Upper lobe of left lung (tissue), 6 donors: ENCODE data around the gene ARAP1. TPM values are rescaled to one million over a fixed set of nuclear protein-coding genes. Genes with fewer than 3 reads are reported as not detected.

Source experiments
- ATAC-seq, 2 donors: fragments of 200-7000 bp; cut with Tn5 transposase; one replicate each; pipeline ENCODE4 v1.9.1; 2022; ENCODE audit warnings: mild to moderate bottlenecking in 2 of 2, moderate library complexity in 2 of 2; ENCODE audit not compliant: low FRiP score in 2 of 2
- DNase-seq, 2 donors: peaks; one replicate each; pipeline ENCODE4 v3.0.0-alpha.2; 2019 to 2020
- H3K27ac ChIP-seq, 4 donors: fragments of 200-600 bp; sonication (generic); one replicate each; pipeline ENCODE4 v1.5.1; 2016 to 2019
- H3K27me3 ChIP-seq, 4 donors: fragments of 200-600 bp; sonication (generic); one replicate each; pipeline ENCODE4 v1.5.1; 2017 to 2019
- H3K36me3 ChIP-seq, 4 donors: fragments of 200-600 bp; sonication (generic); one replicate each; pipeline ENCODE4 v1.5.1; 2016 to 2019
- H3K4me1 ChIP-seq, 4 donors: fragments of 200-600 bp; sonication (generic); one replicate each; pipeline ENCODE4 v1.5.1; 2018 to 2019
- H3K4me3 ChIP-seq, 4 donors: fragments of 200-600 bp; sonication (generic); one replicate each; pipeline ENCODE4 v1.5.1; 2017 to 2019; ENCODE audit warnings: mild to moderate bottlenecking in 2 of 4, moderate library complexity in 1 of 4
- H3K9me3 ChIP-seq, 4 donors: fragments of 200-600 bp; sonication (generic); one replicate each; pipeline ENCODE4 v1.5.1; 2018 to 2019
- EP300 ChIP-seq, 4 donors: sonication (generic); formaldehyde crosslinking; IDR thresholded peaks; one replicate each; pipeline ENCODE4 v1.5.1; 2017; ENCODE audit warnings: antibody characterized with exemption in 4 of 4, control low read depth in 2 of 4
- POLR2A ChIP-seq, 4 donors: fragments of 450-650 bp; IDR thresholded peaks; one replicate each; pipeline ENCODE4 v1.5.1; 2016 to 2017; ENCODE audit warnings: antibody characterized with exemption in 4 of 4, mild to moderate bottlenecking in 2 of 4
- POLR2AphosphoS5 ChIP-seq, 2 donors: sonication (generic); formaldehyde crosslinking; IDR thresholded peaks; one replicate each; pipeline ENCODE4 v1.5.1; 2017; ENCODE audit warnings: antibody characterized with exemption in 2 of 2
- WGBS, 2 donors: methylation state at CpG; one replicate each; pipeline ENCODE4 v1.1.5; 2017 to 2018; 5-methylcytosine and 5-hydroxymethylcytosine counted together
- total RNA-seq, 6 donors: library from RNA; depleted of rRNA in 4 of 6; stranded (reverse); fragments of >200 nt in 4 of 6; gene quantifications; one replicate each; pipeline versions ENCODE4 v1.1.0 to v1.2.1, GENCODE V29; 2016 to 2021
- TF ChIP-seq, protein P1 (sequence below), 6 experiments: fragments of 450-650 bp in 4 of 6; fragments of 200-600 bp in 2 of 6; sonication (generic) in 2 of 6; IDR thresholded peaks; one replicate each; pipeline ENCODE4 v1.5.1; 2016 to 2019; ENCODE audit warnings: antibody characterized with exemption in 6 of 6
- donor health status: DM: no; HTN: no; CAD: no; lungs with moderate emphysema.
- donor health status: DM: no; HTN: yes; CAD: no; lungs with severe emphysema.

Gene ARAP1
- 1,000 to 10,000 TPM in 1 of 6 donors, 100 to 1,000 TPM in 5; 217 to 1,154 (median 269) TPM for total RNA-seq

- Histone ChIP-seq H3K27ac (peak within 1 kb of the TSS; percentile 78 to 89 (median 84)), H3K4me1 (peaks cover 16 to 45% (median 40%) of the 10 kb centered on the region in 4 donors)
- 2% methylated on average over 9 to 25 of the region's 51 CpGs for WGBS, 2 donors
Measured at GRCh38 chr11:72752088-72752914, at the start of gene ARAP1. TSS of gene ARAP1 (minus strand) at chr11:72752408. CDS start at chr11:72727128, 25,280 bp downstream.

GRCh38 chr11:72799441-72799840 lies 47.2 kb upstream of the ARAP1 start:
- Histone ChIP-seq H3K4me3 (no peak overlapping the region), H3K4me1 (peaks cover 2 to 3% (median 3%) of the 10 kb centered on the region in 4 donors), H3K9me3 (no peaks in the 10 kb centered on the region), H3K36me3 (no peaks in the 10 kb centered on the region), H3K27ac (no peak overlapping the region), H3K27me3 (no peaks in the 10 kb centered on the region)
- ATAC-seq (no peak), DNase-seq (no peak)
- 64 to 70% methylated on average over 4 of the region's 4 CpGs for WGBS, 2 donors
- TF ChIP-seq, protein P1, sequence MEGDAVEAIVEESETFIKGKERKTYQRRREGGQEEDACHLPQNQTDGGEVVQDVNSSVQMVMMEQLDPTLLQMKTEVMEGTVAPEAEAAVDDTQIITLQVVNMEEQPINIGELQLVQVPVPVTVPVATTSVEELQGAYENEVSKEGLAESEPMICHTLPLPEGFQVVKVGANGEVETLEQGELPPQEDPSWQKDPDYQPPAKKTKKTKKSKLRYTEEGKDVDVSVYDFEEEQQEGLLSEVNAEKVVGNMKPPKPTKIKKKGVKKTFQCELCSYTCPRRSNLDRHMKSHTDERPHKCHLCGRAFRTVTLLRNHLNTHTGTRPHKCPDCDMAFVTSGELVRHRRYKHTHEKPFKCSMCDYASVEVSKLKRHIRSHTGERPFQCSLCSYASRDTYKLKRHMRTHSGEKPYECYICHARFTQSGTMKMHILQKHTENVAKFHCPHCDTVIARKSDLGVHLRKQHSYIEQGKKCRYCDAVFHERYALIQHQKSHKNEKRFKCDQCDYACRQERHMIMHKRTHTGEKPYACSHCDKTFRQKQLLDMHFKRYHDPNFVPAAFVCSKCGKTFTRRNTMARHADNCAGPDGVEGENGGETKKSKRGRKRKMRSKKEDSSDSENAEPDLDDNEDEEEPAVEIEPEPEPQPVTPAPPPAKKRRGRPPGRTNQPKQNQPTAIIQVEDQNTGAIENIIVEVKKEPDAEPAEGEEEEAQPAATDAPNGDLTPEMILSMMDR (IDR thresholded peaks at IDR 0.05) = no peak
- TF ChIP-seq EP300 (IDR thresholded peaks at IDR 0.05) = no peak
- TF ChIP-seq POLR2A (IDR thresholded peaks at IDR 0.05) = no peak
- no peak for TF ChIP-seq POLR2AphosphoS5 (IDR thresholded peaks at IDR 0.05)

More at GRCh38 chr11:72752088-72752914, at the start of gene ARAP1:
- Histone ChIP-seq H3K9me3 (no peaks in the 10 kb centered on the region), H3K27me3 (no peaks in the 10 kb centered on the region), H3K4me3 (peak within 1 kb of the TSS; percentile 69 to 88 (median 77)), H3K36me3 (peaks cover 0 to 13% (median 3%) of the 10 kb centered on the region in 4 donors)
- DNase-seq = peak; percentile 81 to 95
- ATAC-seq = peak; percentile 91 to 96
- TF ChIP-seq POLR2A (IDR thresholded peaks at IDR 0.05) (peak in 3 of 4 donors; percentile 24 to 69 (median 39)), POLR2AphosphoS5 (IDR thresholded peaks at IDR 0.05) (peak; percentile 26 to 39), EP300 (IDR thresholded peaks at IDR 0.05) (no peak)
- TF ChIP-seq, protein P1 (IDR thresholded peaks at IDR 0.05) = peak in 1 of 6 experiments; percentile 7

DNA sequence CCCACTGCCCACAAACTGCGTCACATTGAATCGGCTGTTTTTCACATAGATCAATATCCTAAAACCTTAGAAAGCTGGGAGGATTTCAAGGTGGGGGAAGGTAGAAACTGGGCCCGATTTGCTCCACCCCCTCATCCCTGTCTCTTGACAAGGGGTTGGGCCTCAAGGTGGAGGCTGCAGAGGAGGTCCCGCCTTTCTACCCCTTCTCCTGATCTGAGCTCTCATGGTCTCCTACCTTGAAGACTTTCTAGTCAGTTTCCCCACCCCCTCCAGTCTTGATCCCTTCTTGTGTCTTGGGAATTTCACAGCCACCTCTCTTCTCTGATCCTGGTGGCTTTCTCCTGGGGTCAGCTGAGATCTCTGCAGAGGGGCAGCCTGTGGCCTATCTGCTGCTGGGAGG lies 46.2 kb upstream of the ARAP1 start:
- ATAC-seq = no peak
- DNase-seq = no peak
- H3K27me3 ChIP-seq = no peaks in the 10 kb centered on the region
- no peak overlapping the region for H3K4me3 ChIP-seq
- H3K9me3 ChIP-seq = no peaks in the 10 kb centered on the region
- 83 to 86% methylated on average over 4 of the region's 4 CpGs for WGBS, 2 donors
- peaks cover 7 to 9% (median 8%) of the 10 kb centered on the region in 4 donors for H3K4me1 ChIP-seq
- H3K36me3 ChIP-seq = no peaks in the 10 kb centered on the region
- TF ChIP-seq POLR2A (IDR thresholded peaks at IDR 0.05) = no peak
- no peak for TF ChIP-seq EP300 (IDR thresholded peaks at IDR 0.05)
- TF ChIP-seq, protein P1 (IDR thresholded peaks at IDR 0.05) = no peak
- TF ChIP-seq POLR2AphosphoS5 (IDR thresholded peaks at IDR 0.05) = no peak
- H3K27ac ChIP-seq = no peak overlapping the region

GRCh38 chr11:72793425-72794367 lies 41.5 kb upstream of the ARAP1 start, which contains the start of gene STARD10:
TSS of gene STARD10 (minus strand) at chr11:72794047. CDS start at chr11:72781181, 12,866 bp downstream.
- H3K9me3 ChIP-seq = no peaks in the 10 kb centered on the region
- H3K4me1 ChIP-seq = peaks cover 18 to 39% (median 36%) of the 10 kb centered on the region in 4 donors
- peak within 1 kb of the TSS; percentile 66 to 95 (median 88) for H3K27ac ChIP-seq
- ATAC-seq = peak; percentile 98 to 99
- no peaks in the 10 kb centered on the region for H3K36me3 ChIP-seq
- WGBS, 2 donors = 3 to 5% methylated on average over 11 to 40 of the region's 55 CpGs
- peak; percentile 97 to 98 for DNase-seq
- TF ChIP-seq POLR2A (IDR thresholded peaks at IDR 0.05) (peak in 2 of 4 donors; percentile 40 to 71), EP300 (IDR thresholded peaks at IDR 0.05) (no peak), POLR2AphosphoS5 (IDR thresholded peaks at IDR 0.05) (peak; percentile 66 to 68)
- TF ChIP-seq, protein P1 (IDR thresholded peaks at IDR 0.05) = peak; percentile 90 to 100 (median 100)
- peak within 1 kb of the TSS; percentile 27 to 71 (median 58) for H3K4me3 ChIP-seq
- H3K27me3 ChIP-seq = no peaks in the 10 kb centered on the region
